ENCODE measurements around the gene ATP8A2. TPM values are rescaled to one million over a fixed set of nuclear protein-coding genes. Genes with fewer than 3 reads are reported as not detected.
"Not testable (repeated sequence)": the region's sequence is repeated elsewhere in the genome, so short reads cannot be mapped to it uniquely, and the experiment has no call there.

The ATP8A2 gene
- 1 to 10 TPM; 5.5 to 7.4 (median 5.6) TPM for polyA plus RNA-seq (ENCODE audit: insufficient read length in 4 of 4)

- DNase-seq (ENCODE audit: low read depth in 4 of 4, low spot score in 3 of 4), result no peak
Measured at GRCh38 chr13:25371875-25372283, at the start of gene ATP8A2. Gene ATP8A2, plus strand, starts transcription at chr13:25371974. Its CDS starts 239 bp downstream, at chr13:25372213.

- no peak for DNase-seq (ENCODE audit: low read depth in 4 of 4, low spot score in 3 of 4)
Measured at GRCh38 chr13:25324100-25324499, 47.7 kb upstream of the ATP8A2 start.

DNA sequence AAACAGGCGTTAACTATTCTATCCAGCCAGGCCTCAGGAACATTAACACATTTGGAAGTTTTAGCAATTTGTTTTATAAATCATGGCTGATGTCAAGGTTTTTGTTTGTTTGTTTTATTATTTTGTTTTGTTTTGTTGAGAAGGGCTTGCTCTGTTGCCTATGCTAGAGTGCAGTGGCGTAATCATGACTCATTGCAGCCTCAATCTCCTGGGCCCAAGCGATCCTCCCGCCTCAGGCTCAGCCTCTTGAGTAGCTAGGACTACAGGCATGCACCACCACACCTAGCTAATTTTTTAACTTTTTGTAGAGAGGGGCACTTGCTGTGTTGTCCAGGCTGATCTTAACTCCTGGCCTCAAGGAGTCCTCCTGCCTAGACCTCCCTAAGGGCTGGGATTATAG is 42.1 kb upstream of the ATP8A2 start:
- no peak for DNase-seq (ENCODE audit: low read depth in 4 of 4, low spot score in 3 of 4)

- no peak for DNase-seq (ENCODE audit: low read depth in 4 of 4, low spot score in 3 of 4)
Measured at GRCh38 chr13:25330541-25330940, 41.2 kb upstream of the ATP8A2 start.

DNA sequence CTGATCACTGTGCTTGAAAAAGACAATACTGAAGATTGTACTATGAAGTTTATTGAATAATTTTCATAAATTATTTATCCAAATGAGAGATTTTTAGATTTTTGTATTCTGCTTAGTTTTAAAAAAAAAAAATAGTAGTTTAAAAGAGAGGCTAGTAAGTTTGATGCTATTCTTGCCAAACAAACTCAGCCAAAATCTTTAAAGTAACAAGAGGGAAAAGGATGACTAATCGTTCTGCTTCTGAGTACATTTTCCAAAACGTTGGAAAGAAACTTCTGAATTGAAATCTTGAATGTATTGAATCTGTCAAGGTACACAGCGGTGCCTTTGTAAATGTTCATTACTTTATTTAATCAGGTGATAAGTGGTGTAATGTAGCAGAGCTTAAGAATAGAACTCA is 35.9 kb upstream of the ATP8A2 start:
- DNase-seq (ENCODE audit: low read depth in 4 of 4, low spot score in 3 of 4), result no peak

- DNase-seq (ENCODE audit: low read depth in 4 of 4, low spot score in 3 of 4), result no peak
Measured at GRCh38 chr13:25345576-25345975, 26.2 kb upstream of the ATP8A2 start.

- no peak for DNase-seq (ENCODE audit: low read depth in 4 of 4, low spot score in 3 of 4)
Measured at GRCh38 chr13:25347151-25347550, 24.6 kb upstream of the ATP8A2 start.

- no peak for DNase-seq (ENCODE audit: low read depth in 4 of 4, low spot score in 3 of 4)
Measured at GRCh38 chr13:25351404-25351803, 20.4 kb upstream of the ATP8A2 start.

- DNase-seq (ENCODE audit: low read depth in 4 of 4, low spot score in 3 of 4), result no peak
Measured at GRCh38 chr13:25352230-25352629, 19.5 kb upstream of the ATP8A2 start.

GRCh38 chr13:25352806-25353205 is 19.0 kb upstream of the ATP8A2 start:
- DNase-seq (ENCODE audit: low read depth in 4 of 4, low spot score in 3 of 4), result no peak

DNA sequence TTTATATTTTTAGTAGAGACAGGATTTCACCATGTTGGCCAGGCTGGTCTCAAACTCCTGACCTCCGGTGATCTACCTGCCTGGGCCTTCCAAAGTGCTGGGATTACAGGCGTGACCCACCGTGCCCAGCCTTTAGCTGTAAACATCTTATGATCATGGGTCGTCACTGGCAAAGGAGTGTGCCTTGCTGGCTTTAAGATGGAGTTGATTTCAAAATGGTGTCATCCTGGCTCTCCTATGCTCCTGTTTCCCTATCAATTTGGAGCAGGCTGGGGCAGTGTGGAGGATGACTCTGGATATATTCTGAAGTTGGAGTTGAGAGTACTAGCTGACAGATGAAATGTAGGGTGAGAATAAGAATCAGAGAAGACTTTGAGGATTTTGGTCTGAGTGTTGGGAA is 18.4 kb upstream of the ATP8A2 start:
- no peak for DNase-seq (ENCODE audit: low read depth in 4 of 4, low spot score in 3 of 4)

DNA sequence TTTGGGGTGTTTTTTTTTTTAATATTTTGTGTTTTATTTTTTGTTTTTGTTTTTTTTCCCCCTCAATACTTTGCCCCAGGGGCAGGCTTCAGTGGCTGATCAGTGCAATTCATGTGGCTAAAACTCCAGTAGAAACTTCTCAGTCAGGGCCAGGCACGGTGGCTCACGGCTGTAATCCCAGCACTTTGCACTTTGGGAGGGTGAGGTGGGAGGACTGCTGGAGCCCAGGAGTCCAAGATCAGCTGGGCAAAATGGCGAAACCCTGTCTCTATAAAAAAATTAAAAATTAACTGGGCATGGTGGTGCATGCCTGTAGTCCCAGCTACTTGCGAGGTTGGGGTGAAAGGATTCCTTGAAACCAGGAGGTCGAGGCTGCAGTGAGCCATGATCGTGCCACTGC is 17.4 kb upstream of the ATP8A2 start:
- no peak for DNase-seq (ENCODE audit: low read depth in 4 of 4, low spot score in 3 of 4)

GRCh38 chr13:25360443-25360842 is 11.3 kb upstream of the ATP8A2 start:
- DNase-seq (ENCODE audit: low read depth in 4 of 4, low spot score in 3 of 4), result not testable (repeated sequence)

- no peak for DNase-seq (ENCODE audit: low read depth in 4 of 4, low spot score in 3 of 4)
Measured at GRCh38 chr13:25365720-25366235, 6.0 kb upstream of the ATP8A2 start.

- DNase-seq (ENCODE audit: low read depth in 4 of 4, low spot score in 3 of 4), result no peak
Measured at GRCh38 chr13:25371158-25371874, 458 bp upstream of the ATP8A2 start.

DNA sequence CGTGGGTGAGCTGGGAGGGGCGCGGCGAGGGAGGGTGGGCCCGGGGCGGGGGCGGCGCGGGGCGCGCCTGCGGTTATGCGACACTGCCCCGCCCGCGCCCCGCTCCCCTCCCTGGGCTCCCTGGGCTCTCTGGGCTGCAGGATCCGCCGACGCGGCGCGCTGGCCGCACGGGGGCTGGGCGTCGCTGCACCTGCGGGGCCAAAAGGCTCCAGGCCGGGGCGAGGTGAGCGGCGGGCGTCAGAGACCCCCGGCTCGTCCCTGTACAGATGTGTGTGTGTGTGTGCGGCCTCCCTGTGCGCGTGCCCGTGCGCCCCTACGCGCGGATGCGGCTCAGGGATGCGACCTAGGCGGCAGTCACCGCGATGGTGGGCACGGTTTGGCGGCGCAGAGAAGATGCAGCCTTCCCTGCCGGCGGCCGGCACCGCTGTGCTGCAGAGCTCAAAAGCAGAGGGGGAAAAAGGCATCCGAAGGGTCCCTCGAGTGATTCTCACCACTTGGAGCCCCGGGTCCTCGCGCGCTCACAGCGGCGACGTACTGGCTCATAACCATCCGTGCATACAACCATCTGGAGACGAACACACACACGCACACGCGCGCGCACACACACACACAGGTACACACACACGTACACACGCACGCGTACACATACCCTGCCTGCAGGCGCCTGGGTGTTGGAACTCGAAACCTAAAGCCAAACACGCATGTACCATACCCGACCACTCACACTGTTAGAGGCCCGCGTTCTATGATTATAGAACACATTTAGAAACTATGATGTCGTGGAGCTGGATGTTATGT is 709 bp downstream of the ATP8A2 start:
- DNase-seq (ENCODE audit: low read depth in 4 of 4, low spot score in 3 of 4), result no peak

- no peak for DNase-seq (ENCODE audit: low read depth in 4 of 4, low spot score in 3 of 4)
Measured at GRCh38 chr13:25375727-25376358, 4.1 kb downstream of the ATP8A2 start.

GRCh38 chr13:25377244-25377962 is 5.6 kb downstream of the ATP8A2 start:
- no peak for DNase-seq (ENCODE audit: low read depth in 4 of 4, low spot score in 3 of 4)

DNA sequence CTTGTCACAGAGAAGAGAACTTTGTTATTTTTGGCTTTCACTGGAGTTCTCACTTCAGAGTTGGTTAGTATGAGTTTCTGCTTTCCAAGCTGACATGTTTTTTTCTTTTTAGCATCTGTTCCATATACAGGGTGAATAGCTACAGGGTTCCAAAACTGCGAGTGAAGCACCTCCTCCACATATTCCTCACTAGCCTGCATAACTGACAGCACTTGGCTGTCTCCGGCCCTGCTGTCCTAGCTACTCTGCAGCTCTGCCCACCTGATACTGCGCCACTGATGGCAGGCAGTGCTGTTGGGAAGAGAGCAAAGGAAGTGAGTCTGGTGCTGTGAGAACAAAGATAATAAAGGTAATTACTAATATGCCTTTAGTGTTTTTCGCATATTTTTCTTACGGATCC is 6.8 kb downstream of the ATP8A2 start:
- DNase-seq (ENCODE audit: low read depth in 4 of 4, low spot score in 3 of 4), result no peak

DNA sequence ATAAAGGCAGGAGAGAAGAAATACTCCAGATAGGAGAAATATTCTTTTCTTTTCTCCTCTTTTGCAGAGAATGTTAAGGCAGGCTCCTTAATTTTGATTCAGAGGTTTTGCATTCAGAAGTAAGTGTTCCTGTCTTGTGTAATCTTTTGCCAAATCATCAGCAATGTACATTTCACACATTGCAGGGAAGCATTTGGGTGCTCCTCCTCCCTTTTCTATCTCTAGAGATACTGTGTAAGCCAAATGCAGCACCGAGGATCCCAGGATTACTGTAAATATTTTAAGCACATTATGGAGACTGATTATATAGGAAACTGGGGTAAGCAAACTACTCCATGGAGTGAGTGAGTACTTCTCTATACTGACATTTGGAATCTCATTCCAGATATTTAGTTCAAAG is 7.2 kb downstream of the ATP8A2 start:
- no peak for DNase-seq (ENCODE audit: low read depth in 4 of 4, low spot score in 3 of 4)

- DNase-seq (ENCODE audit: low read depth in 4 of 4, low spot score in 3 of 4), result no peak
Measured at GRCh38 chr13:25380082-25380481, 8.3 kb downstream of the ATP8A2 start.

Measured in right renal pelvis (tissue), 4 donors.